Measurements from ENCODE around the gene GUCA2A. TPM values are rescaled to one million over a fixed set of nuclear protein-coding genes. Genes with fewer than 3 reads are reported as not detected.

GUCA2A gene
- total and polyA plus RNA-seq, 2 of the 13 experiments (the other 11 are each of a cell fraction or from before 2014, with no cell fraction given) = not detected

- ChIA-PET CTCF (ENCODE audit: low intra/inter-chr PET ratio, low total read pairs) (no interaction called here), POLR2A (no interaction called here)
- Histone ChIP-seq H3K4me2 (ENCODE audit: low read depth, low read length) (no peak overlapping the region), H3K79me2 (ENCODE audit: insufficient read depth, low read length) (no peaks in the 10 kb centered on the region), H3K9ac (ENCODE audit: insufficient read depth, low read depth, low read length) (no peak overlapping the region), H3K4me1 (ENCODE audit: insufficient read depth, low read length) (peaks cover 3% of the 10 kb centered on the region), H4K20me1 (ENCODE audit: insufficient read depth, low read length) (no peaks in the 10 kb centered on the region), H3K27ac (ENCODE audit: extremely low read length, insufficient read depth, low read length) (no peak overlapping the region), H2AFZ (ENCODE audit: low read length) (no peak overlapping the region), H3K36me3 (replicated peaks in 1 of 2; ENCODE audit: control insufficient read depth in 1 of 2, insufficient read depth in 2 of 2, low read length in 2 of 2) (peaks cover 6 to 28% of the 10 kb centered on the region in 2 experiments; a peak in 3 of 5 replicates), H3K27me3 (ENCODE audit: control insufficient read depth in 1 of 2, insufficient read depth in 2 of 2, low read length in 2 of 2) (no peaks in the 10 kb centered on the region), H3K4me3 (replicated peaks in 1 of 3; ENCODE audit: insufficient read depth in 1 of 3, low read depth in 2 of 3, low read length in 3 of 3) (no peak overlapping the region), H3K9me3 (ENCODE audit: low read length) (no peaks in the 10 kb centered on the region)
- 93% methylated on average over 6 of the region's 6 CpGs for WGBS (ENCODE audit: low lambda C conversion rate)
- FAIRE-seq = no peak
- no peak for DNase-seq (ENCODE audit: low spot score)
- in situ Hi-C loops (cut with HindIII; ENCODE audit: extremely low pct_ligation_motif_present, low pct_unique_long_range_greater_than_20kb) (no loop called here), intact Hi-C loops (cut with micrococcal nuclease; ENCODE audit: unreplicated experiment) (no loop called here)
- ATAC-seq = no peak
- no TSS peak for BruUV-seq (replicated peaks)
- TF ChIP-seq ZNF430 (CRISPR knock-in tag; IDR thresholded peaks at IDR 0.05) (no peak), ZNF138 (CRISPR knock-in tag; IDR thresholded peaks at IDR 0.05; ENCODE audit: low read depth) (no peak), ARHGAP35 (CRISPR knock-in tag; IDR thresholded peaks at IDR 0.05; ENCODE audit: borderline replicate concordance) (no peak), TBP (CRISPR knock-in tag; IDR thresholded peaks at IDR 0.05) (no peak), NFYB (CRISPR knock-in tag; IDR thresholded peaks at IDR 0.05) (no peak), BCL6 (CRISPR knock-in tag; IDR thresholded peaks at IDR 0.05) (no peak), ZNF770 (CRISPR knock-in tag; IDR thresholded peaks at IDR 0.05) (no peak), ZNF740 (CRISPR knock-in tag; IDR thresholded peaks at IDR 0.05) (no peak), RERE (CRISPR knock-in tag; IDR thresholded peaks at IDR 0.05; ENCODE audit: low read depth) (no peak), HES4 (CRISPR knock-in tag; IDR thresholded peaks at IDR 0.05; ENCODE audit: borderline replicate concordance) (no peak), KLF6 (CRISPR knock-in tag; IDR thresholded peaks at IDR 0.05) (no peak), ZZZ3 (CRISPR knock-in tag; IDR thresholded peaks at IDR 0.05; ENCODE audit: borderline replicate concordance) (no peak), CREM (IDR thresholded peaks at IDR 0.05) (no peak), CREM (CRISPR knock-in tag; IDR thresholded peaks at IDR 0.05) (no peak), PHF8 (CRISPR knock-in tag; IDR thresholded peaks at IDR 0.05) (no peak), ZBTB42 (CRISPR knock-in tag; IDR thresholded peaks at IDR 0.05) (no peak)
- TF ChIP-seq, protein P1, sequence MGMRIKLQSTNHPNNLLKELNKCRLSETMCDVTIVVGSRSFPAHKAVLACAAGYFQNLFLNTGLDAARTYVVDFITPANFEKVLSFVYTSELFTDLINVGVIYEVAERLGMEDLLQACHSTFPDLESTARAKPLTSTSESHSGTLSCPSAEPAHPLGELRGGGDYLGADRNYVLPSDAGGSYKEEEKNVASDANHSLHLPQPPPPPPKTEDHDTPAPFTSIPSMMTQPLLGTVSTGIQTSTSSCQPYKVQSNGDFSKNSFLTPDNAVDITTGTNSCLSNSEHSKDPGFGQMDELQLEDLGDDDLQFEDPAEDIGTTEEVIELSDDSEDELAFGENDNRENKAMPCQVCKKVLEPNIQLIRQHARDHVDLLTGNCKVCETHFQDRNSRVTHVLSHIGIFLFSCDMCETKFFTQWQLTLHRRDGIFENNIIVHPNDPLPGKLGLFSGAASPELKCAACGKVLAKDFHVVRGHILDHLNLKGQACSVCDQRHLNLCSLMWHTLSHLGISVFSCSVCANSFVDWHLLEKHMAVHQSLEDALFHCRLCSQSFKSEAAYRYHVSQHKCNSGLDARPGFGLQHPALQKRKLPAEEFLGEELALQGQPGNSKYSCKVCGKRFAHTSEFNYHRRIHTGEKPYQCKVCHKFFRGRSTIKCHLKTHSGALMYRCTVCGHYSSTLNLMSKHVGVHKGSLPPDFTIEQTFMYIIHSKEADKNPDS (CRISPR knock-in tag; IDR thresholded peaks at IDR 0.05) = no peak
These were observed 13.0 kb upstream of the GUCA2A start for GRCh38 chr1:42177541-42177981.

Measured in HepG2 (cell line).